HFF-Myc (cell line): ENCODE results near the gene TMEM131.
"Not testable (repeated sequence)": the region's sequence is repeated elsewhere in the genome, so short reads cannot be mapped to it uniquely, and the experiment has no call there.

Experiments used
- DNase-seq: peaks from one replicate; pipeline ENCODE4 v3.0.0-alpha.2; 2011; ENCODE audit warnings: low read depth; ENCODE audit errors: extremely low read depth
- H3K4me3 ChIP-seq: replicated peaks from 2 replicates; pipeline ENCODE4 v1.5.1; 2011; ENCODE audit warnings: low read depth, mild to moderate bottlenecking, control low read depth, low read length
- TF ChIP-seq, protein P1 (sequence below): IDR thresholded peaks from 2 replicates; pipeline ENCODE4 v1.5.1; 2012; ENCODE audit warnings: mild to moderate bottlenecking, low read depth, low read length, control low read depth; ENCODE audit errors: missing control alignments

Gene TMEM131

DNA sequence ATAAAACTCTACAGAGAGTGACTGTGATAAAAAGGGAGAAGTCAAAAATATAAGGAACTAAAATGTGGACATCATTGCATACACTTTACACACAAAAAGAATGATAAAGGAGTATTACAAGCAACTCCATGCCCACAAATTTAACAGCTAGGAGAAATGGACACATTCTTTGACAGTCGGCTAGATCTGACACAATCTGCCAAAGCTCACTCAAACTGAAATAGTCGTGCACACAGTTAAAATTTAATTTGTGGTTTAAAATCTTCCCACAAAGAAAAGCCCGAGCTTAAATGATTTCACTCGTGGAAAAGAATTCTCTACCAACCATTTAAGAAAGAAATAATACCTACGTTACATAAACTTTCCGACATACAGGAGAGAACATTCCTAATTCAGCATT, 149.9 kb downstream of the TMEM131 start:
- no peak for DNase-seq
- H3K4me3 ChIP-seq: no peak overlapping the region
- TF ChIP-seq, protein P1, sequence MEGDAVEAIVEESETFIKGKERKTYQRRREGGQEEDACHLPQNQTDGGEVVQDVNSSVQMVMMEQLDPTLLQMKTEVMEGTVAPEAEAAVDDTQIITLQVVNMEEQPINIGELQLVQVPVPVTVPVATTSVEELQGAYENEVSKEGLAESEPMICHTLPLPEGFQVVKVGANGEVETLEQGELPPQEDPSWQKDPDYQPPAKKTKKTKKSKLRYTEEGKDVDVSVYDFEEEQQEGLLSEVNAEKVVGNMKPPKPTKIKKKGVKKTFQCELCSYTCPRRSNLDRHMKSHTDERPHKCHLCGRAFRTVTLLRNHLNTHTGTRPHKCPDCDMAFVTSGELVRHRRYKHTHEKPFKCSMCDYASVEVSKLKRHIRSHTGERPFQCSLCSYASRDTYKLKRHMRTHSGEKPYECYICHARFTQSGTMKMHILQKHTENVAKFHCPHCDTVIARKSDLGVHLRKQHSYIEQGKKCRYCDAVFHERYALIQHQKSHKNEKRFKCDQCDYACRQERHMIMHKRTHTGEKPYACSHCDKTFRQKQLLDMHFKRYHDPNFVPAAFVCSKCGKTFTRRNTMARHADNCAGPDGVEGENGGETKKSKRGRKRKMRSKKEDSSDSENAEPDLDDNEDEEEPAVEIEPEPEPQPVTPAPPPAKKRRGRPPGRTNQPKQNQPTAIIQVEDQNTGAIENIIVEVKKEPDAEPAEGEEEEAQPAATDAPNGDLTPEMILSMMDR: no peak

DNA sequence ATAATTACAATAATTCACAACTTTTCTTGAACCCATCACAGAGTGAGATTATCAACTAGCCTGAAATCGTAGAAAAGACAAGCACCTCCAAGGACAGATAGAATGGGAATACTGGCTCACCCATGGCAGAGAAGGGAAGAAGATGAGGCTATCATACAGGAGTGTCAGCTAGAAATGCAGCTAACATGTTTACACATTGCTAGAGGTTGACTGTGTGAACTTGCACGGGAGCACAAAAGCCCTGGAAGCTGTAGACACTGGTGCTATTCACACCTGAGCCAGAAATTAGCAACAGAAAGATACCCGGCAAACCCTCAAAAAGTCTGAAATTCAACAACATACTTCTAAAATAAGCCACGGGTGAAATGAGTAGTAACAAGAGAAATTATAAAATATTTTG, 150.6 kb downstream of the TMEM131 start:
- no peak overlapping the region for H3K4me3 ChIP-seq
- no peak for DNase-seq
- TF ChIP-seq, protein P1: no peak

DNA sequence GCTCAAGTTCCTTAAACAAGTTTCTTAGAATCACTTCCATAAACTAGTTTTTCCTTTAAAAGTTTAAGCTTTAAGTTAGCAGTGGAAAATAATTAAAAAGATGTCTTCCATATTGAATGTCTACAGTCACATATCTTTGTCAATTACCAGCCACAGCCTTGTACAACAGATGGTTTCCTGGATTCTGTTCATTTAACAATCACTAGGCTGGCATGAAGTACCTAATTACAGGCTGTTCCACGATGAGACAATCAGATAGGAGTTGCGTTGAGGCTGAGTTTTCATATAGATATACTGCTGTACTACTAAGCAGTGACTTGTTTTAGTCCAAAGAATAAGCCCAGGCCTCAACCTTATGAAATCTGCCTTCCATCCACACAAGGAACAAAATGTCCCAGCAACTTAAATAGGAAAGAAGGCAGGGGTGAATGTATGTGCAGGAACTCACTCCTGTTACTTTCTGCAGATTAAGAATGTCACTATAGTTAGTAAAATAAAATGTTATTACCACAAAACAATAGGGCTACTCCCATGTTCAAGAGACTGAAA, 151.4 kb downstream of the TMEM131 start:
- TF ChIP-seq, protein P1: no peak
- no peak for DNase-seq
- H3K4me3 ChIP-seq: no peak overlapping the region

DNA sequence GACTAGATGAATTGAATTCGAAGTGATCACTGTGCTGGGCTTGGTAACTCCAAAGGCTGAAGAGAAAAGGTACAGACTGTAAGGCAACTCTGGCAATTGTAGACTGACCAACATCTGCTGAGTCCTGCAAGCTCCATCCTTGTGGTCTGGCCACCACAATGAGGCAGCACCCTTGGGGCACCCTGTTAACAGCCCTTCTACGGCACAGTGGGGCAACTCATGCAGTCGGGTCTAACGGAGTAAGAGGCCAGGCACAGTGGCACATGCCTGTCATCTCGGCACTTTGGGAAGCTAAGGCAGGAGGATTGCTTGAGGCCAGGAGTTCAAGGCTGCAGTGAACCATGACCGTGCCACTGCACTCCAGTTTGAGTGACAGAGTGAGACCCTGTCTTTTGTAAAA, 155.6 kb downstream of the TMEM131 start:
- DNase-seq: no peak
- no peak overlapping the region for H3K4me3 ChIP-seq
- TF ChIP-seq, protein P1: no peak

DNA sequence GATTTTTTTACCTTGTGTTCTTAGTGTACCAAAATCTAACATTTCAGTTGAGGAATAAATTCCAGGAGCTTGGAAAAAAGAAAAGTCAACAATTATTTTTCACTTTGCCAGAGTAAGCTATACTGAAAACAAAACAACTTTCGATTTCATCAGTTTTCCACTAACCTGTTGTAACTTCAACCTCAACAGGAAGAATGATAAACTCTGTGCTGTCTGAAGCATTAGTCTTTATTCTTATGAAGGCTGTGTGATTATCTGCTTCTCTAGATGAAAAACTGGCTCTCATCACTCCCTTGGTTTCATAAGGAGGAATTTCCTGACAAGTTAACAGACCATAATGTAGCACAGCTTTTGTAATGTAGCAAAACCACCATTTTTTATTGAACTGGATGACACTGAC, 161.1 kb downstream of the TMEM131 start:
- DNase-seq: no peak
- TF ChIP-seq, protein P1: no peak

DNA sequence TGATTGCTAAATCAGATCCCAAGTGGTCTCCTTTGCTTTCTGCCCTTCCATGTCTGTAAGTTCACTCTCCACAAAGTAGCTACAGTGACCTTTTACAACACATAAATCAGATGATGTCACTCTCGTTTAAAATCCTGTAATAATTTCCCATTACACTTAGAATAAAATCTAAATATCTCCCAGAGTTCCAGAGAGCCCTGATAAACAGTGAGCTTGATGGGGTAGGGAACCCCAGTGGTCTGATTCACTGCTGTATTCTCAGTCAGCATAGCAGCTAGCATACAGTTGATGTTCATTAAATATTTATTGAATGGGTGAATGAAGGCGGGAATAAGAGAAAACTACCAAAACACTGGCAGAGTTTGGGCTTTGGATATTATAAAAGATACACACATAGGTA, 164.6 kb downstream of the TMEM131 start:
- TF ChIP-seq, protein P1: no peak
- no peak for DNase-seq
- no peak overlapping the region for H3K4me3 ChIP-seq

More for the DNA sequence above, 161.1 kb downstream of the TMEM131 start:
- no peak overlapping the region for H3K4me3 ChIP-seq

DNA sequence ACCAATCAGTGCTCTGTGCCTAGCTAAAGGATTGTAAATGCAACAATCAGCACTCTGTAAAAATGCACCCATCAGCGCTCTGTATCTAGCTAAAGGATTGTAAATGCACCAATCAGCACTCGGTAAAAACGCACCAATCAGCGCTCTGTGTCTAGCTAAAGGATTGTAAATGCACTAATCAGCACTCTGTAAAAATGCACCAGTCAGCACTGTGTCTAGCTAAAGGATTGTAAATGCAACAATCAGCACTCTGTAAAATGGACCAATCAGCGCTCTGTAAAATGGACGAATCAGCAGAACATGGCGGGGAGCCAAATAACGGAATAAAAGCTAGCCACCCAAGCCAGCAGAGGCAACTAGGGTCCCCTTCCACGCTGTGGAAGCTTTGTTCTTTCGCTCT, 166.5 kb downstream of the TMEM131 start:
- H3K4me3 ChIP-seq, DNase-seq: not testable (repeated sequence)

DNA sequence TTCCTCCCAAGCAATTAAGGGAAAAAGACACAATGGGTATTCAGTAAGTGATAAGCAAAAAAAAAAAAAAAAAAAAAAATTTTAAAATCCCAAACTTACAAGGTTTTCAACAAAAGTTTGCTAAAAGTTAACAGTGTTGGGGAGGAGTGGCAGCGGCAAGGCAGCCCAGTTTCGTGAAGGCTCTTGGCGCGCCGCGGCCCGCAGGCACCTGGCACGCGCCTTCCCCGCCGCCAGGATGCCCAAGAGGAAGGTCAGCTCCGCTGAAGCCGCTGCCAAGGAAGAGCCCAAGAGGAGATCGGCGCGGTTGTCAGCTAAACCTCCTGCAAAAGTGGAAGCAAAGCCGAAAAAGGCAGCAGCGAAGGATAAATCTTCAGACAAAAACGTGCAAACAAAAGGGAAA, 168.7 kb downstream of the TMEM131 start:
- not testable (repeated sequence) for H3K4me3 ChIP-seq, DNase-seq

DNA sequence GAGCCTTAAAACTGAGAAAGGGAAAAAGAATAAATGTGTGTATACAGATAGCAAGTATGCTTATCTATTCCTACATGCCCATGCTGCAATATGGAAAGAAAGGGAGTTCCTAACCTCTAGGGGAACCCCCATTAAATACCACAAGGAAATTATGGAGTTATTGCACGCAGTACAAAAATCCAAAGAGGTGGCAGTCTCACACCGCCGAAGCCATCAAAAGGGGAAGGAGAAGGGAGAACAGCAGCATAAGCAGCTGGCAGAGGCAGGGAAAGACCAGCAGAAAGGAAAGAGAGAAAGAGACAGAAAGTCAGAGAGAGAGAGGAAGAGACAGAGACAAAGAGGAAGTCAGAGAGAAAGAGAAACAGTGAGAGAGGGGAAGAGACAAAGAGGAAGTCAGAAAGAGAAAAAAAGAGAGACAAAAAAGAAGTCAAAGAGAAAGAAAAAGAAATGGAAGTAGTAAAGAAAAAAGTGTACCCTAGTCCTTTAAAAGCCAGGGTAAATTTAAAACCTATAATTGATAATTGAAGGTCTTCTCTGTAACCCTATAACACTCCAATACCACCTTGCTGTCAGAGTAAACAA, 169.4 kb downstream of the TMEM131 start:
- not testable (repeated sequence) for DNase-seq, H3K4me3 ChIP-seq

DNA sequence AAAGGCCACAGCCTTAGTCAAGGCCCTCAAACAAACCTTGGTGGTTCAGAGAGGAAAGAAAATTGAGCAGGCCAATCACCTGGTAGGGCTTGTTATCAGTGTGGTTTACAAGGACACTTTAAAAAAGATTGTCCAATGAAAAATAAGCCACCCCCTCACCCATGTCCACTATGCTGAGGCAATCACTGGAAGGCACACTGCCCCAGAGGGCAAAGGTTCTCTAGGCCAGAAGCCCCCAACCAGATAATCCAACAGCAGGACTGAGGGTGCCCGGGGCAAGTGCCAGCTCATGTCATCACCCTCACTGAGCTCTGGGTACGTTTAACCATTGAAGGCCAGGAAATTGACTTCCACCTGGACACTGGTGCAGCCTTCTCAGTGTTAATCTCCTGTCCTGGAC, 171.7 kb downstream of the TMEM131 start:
- H3K4me3 ChIP-seq, DNase-seq: not testable (repeated sequence)

DNA sequence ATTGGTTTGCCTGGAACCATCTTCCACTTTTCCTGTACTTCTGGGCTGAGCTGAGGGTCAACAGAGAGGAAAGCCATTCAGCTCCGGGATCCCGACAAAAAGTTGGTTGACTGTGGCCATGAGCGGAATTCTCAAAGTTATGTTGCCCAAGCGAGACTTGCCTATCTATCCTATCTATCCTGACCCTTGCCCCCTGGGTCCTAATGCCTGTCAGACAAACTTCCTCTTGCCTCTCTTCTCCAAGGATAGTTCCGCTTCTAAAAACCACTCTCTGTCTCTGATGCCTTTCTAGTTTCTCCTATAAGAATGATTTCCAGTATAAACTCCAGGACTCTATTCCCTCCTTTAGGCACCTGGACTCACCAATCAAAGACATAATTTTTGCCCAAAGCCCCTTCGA, 173.9 kb downstream of the TMEM131 start:
- not testable (repeated sequence) for DNase-seq

More for the DNA sequence above, 173.9 kb downstream of the TMEM131 start:
- H3K4me3 ChIP-seq: not testable (repeated sequence)
